Esophagus muscularis mucosa (tissue), 4 donors: ENCODE measurements around the gene PRKCE. TPM values are rescaled to one million over a fixed set of nuclear protein-coding genes. Genes with fewer than 3 reads are reported as not detected.

Experiments
- DNase-seq: peaks from one replicate; pipeline ENCODE4 v3.0.0-alpha.2; 2017; ENCODE audit errors: extremely low spot score
- H3K27ac ChIP-seq, 4 donors: fragments of 200-600 bp; sonication (generic); replicated peaks in 1 of 4; 1 replicate in 3 of 4; 2 replicates in 1 of 4; pipeline ENCODE4 v1.5.1; 2016 to 2019; ENCODE audit warnings: mild to moderate bottlenecking in 1 of 4
- H3K27me3 ChIP-seq, 4 donors: fragments of 200-600 bp; sonication (generic); one replicate each; pipeline versions ENCODE4 v1.5.1 to v1.6.0; 2016 to 2019
- H3K36me3 ChIP-seq, 4 donors: fragments of 200-600 bp; sonication (generic); one replicate each; pipeline ENCODE4 v1.5.1; 2016 to 2019
- H3K4me1 ChIP-seq, 4 donors: fragments of 200-600 bp; sonication (generic); one replicate each; pipeline ENCODE4 v1.5.1; 2016 to 2019
- H3K4me3 ChIP-seq, 4 donors: fragments of 200-600 bp; sonication (generic); 1 replicate in 2 of 4; 2 replicates in 2 of 4; pipeline ENCODE4 v1.5.1; 2016 to 2019; ENCODE audit warnings: mild to moderate bottlenecking in 4 of 4, moderate library complexity in 1 of 4
- H3K9me3 ChIP-seq, 4 donors: fragments of 200-600 bp; sonication (generic); 1 replicate in 3 of 4; 2 replicates in 1 of 4; pipeline ENCODE4 v1.5.1; 2016 to 2019
- EP300 ChIP-seq: sonication (generic); formaldehyde crosslinking; IDR thresholded peaks from one replicate; pipeline ENCODE4 v1.6.1; 2017; ENCODE audit warnings: antibody characterized with exemption
- POLR2A ChIP-seq: fragments of 450-650 bp; IDR thresholded peaks from one replicate; pipeline ENCODE4 v1.6.1; 2017; ENCODE audit warnings: antibody characterized with exemption, moderate library complexity, mild to moderate bottlenecking, low read depth
- POLR2AphosphoS5 ChIP-seq, 2 donors: sonication (generic); formaldehyde crosslinking; IDR thresholded peaks; one replicate each; pipeline ENCODE4 v1.6.1; 2017; ENCODE audit warnings: antibody characterized with exemption in 2 of 2
- WGBS: methylation state at CpG from one replicate; pipeline ENCODE4 v1.1.5; 2018; 5-methylcytosine and 5-hydroxymethylcytosine counted together
- intact Hi-C: fragments of 100-400 bp; cut with DNase I; formaldehyde crosslinking; loops from one replicate; pipeline ENCODE4 v1.15.1; 2023
- total RNA-seq, 4 donors: library from RNA; depleted of rRNA; stranded (reverse); fragments of >200 nt; gene quantifications; one replicate each; pipeline versions ENCODE4 v1.1.0 to v1.2.1, GENCODE V29; 2016
- TF ChIP-seq, protein P1 (sequence below), 3 experiments: fragments of 200-600 bp in 2 of 3; fragments of 450-650 bp in 1 of 3; sonication (generic) in 2 of 3; IDR thresholded peaks; one replicate each; pipeline ENCODE4 v1.5.1; 2017 to 2019; ENCODE audit warnings: antibody characterized with exemption in 3 of 3, mild to moderate bottlenecking in 2 of 3, moderate library complexity in 1 of 3

The PRKCE gene
- total RNA-seq, 4 donors from 2014 or later, result 11.6 to 21.1 (median 13.0) TPM

DNA sequence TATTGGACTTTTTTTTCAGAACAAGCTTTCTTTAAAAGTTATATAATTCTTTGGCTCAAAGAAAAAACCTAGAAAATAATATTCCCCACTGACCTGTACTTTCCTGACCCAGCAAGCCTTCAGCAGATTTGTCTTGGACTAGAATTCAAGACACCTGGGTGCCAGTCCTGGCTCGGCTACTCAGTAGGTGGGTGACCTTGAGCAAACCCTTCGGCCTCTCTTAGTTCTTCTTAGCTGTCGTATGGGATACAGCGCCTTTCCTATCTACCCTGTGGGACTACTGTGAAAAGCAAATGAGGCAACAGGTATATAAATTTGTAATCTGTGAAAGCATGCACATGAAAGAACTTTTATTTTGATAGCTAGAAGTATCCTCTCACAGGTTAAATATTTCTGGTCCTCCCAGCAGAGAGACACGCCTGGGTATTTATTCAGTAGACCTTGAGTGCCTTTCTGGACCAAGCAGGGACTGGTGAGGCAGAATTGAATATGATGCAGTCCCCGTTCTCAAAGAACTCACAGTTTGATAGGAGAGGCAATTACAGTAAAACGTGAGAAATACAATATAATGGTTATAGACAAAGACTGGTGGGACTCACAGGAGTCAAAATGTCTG lies 576.3 kb downstream of the PRKCE start:
- no peak for TF ChIP-seq POLR2A
- TF ChIP-seq POLR2AphosphoS5 (IDR thresholded peaks at IDR 0.05), result no peak
- no peak for TF ChIP-seq EP300
- TF ChIP-seq, protein P1, sequence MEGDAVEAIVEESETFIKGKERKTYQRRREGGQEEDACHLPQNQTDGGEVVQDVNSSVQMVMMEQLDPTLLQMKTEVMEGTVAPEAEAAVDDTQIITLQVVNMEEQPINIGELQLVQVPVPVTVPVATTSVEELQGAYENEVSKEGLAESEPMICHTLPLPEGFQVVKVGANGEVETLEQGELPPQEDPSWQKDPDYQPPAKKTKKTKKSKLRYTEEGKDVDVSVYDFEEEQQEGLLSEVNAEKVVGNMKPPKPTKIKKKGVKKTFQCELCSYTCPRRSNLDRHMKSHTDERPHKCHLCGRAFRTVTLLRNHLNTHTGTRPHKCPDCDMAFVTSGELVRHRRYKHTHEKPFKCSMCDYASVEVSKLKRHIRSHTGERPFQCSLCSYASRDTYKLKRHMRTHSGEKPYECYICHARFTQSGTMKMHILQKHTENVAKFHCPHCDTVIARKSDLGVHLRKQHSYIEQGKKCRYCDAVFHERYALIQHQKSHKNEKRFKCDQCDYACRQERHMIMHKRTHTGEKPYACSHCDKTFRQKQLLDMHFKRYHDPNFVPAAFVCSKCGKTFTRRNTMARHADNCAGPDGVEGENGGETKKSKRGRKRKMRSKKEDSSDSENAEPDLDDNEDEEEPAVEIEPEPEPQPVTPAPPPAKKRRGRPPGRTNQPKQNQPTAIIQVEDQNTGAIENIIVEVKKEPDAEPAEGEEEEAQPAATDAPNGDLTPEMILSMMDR (IDR thresholded peaks at IDR 0.05), result no peak
- Histone ChIP-seq H3K4me3 (no peak overlapping the region), H3K36me3 (no peaks in the 10 kb centered on the region), H3K9me3 (no peaks in the 10 kb centered on the region), H3K27ac (no peak overlapping the region), H3K4me1 (peaks cover 0 to 22% (median 13%) of the 10 kb centered on the region in 4 donors), H3K27me3 (no peaks in the 10 kb centered on the region)
- no peak for DNase-seq
- intact Hi-C loops, result no loop called here
- WGBS, result 83% methylated on average over 7 of the region's 7 CpGs

GRCh38 chr2:46229134-46230063 lies 577.9 kb downstream of the PRKCE start:
- Histone ChIP-seq H3K36me3 (no peaks in the 10 kb centered on the region), H3K27ac (no peak overlapping the region), H3K4me3 (no peak overlapping the region), H3K4me1 (peaks cover 0 to 19% (median 13%) of the 10 kb centered on the region in 4 donors), H3K9me3 (no peaks in the 10 kb centered on the region), H3K27me3 (no peaks in the 10 kb centered on the region)
- no peak for DNase-seq
- TF ChIP-seq, protein P1 (IDR thresholded peaks at IDR 0.05), result no peak
- TF ChIP-seq EP300, result no peak
- intact Hi-C loops, result no loop called here
- WGBS, result 81% methylated on average over 11 of the region's 11 CpGs

DNA sequence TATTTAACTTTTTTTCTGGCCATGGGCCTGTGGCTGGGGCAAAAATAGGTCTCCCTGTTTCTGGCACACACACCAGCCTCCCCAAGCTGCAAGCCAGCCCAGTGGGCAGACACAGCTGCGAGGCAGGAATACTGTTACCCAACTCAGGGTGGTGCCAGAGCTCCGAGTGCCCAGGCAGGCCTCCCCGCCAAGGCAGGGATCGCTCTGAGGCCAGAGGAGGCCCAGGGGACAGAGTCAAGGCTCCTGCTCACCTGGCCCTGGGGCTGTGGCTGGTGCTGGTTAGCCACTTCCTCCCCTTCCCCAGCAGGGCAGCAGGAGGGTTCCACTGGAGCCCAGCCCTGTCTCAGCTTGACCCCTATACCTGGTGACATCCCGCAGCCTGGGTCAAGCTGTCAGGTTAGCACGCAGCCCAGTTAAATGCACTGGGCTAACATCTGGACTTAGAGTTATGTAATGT lies 578.7 kb downstream of the PRKCE start:
- WGBS, result 80% methylated on average over 2 of the region's 6 CpGs
- Histone ChIP-seq H3K36me3 (no peaks in the 10 kb centered on the region), H3K27me3 (no peaks in the 10 kb centered on the region), H3K4me3 (no peak overlapping the region), H3K4me1 (peaks cover 0 to 14% (median 9%) of the 10 kb centered on the region in 4 donors), H3K27ac (no peak overlapping the region), H3K9me3 (no peaks in the 10 kb centered on the region)
- DNase-seq, result no peak
- intact Hi-C loops, result no loop called here
- no peak for TF ChIP-seq POLR2A
- TF ChIP-seq, protein P1 (IDR thresholded peaks at IDR 0.05), result peak in 1 of 3 experiments; percentile 3
- no peak for TF ChIP-seq EP300
- no peak for TF ChIP-seq POLR2AphosphoS5 (IDR thresholded peaks at IDR 0.05)

- Histone ChIP-seq H3K9me3 (no peaks in the 10 kb centered on the region), H3K27ac (no peak overlapping the region), H3K4me3 (no peak overlapping the region), H3K4me1 (peaks cover 0 to 12% (median 6%) of the 10 kb centered on the region in 4 donors), H3K27me3 (no peaks in the 10 kb centered on the region), H3K36me3 (no peaks in the 10 kb centered on the region)
- intact Hi-C loops, result no loop called here
- 86% methylated on average over 4 of the region's 4 CpGs for WGBS
- TF ChIP-seq POLR2A, result no peak
- TF ChIP-seq, protein P1 (IDR thresholded peaks at IDR 0.05), result no peak
- DNase-seq, result no peak
These were observed 579.4 kb downstream of the PRKCE start for GRCh38 chr2:46230677-46231425.
